Transverse colon (tissue), 4 donors: ENCODE data around the gene FOSL1. TPM values are rescaled to one million over a fixed set of nuclear protein-coding genes. Genes with fewer than 3 reads are reported as not detected.

Experiments used
- DNase-seq: peaks from one replicate; pipeline ENCODE4 v3.0.0-alpha.2; 2019
- H3K27ac ChIP-seq, 4 donors: fragments of 200-600 bp; sonication (generic); 2 replicates each; pipeline ENCODE4 v1.5.1; 2016 to 2018; ENCODE audit warnings: inconsistent platforms in 4 of 4
- H3K27me3 ChIP-seq: fragments of 200-600 bp; sonication (generic); 2 replicates; pipeline ENCODE4 v1.5.1; 2017; ENCODE audit warnings: inconsistent platforms
- H3K36me3 ChIP-seq, 4 donors: fragments of 200-600 bp; sonication (generic); 2 replicates each; pipeline ENCODE4 v1.5.1; 2017 to 2019; ENCODE audit warnings: inconsistent platforms in 4 of 4
- H3K4me1 ChIP-seq, 4 donors: fragments of 200-600 bp; sonication (generic); 2 replicates each; pipeline ENCODE4 v1.5.1; 2017 to 2020; ENCODE audit warnings: inconsistent platforms in 4 of 4
- H3K4me3 ChIP-seq, 4 donors: fragments of 200-600 bp; sonication (generic); 1 replicate in 1 of 4; 2 replicates in 3 of 4; pipeline versions ENCODE4 v1.5.1 to v1.6.1; 2017 to 2019; ENCODE audit warnings: inconsistent platforms in 4 of 4
- H3K9me3 ChIP-seq, 2 donors: fragments of 200-600 bp; sonication (generic); 2 replicates each; pipeline ENCODE4 v1.5.1; 2017 to 2019; ENCODE audit warnings: inconsistent platforms in 2 of 2
- EP300 ChIP-seq: sonication (generic); formaldehyde crosslinking; IDR thresholded peaks from one replicate; pipeline ENCODE4 v1.6.1; 2017; ENCODE audit warnings: antibody characterized with exemption, low read depth
- POLR2A ChIP-seq: fragments of 450-650 bp; IDR thresholded peaks from one replicate; pipeline ENCODE4 v1.6.1; 2016; ENCODE audit warnings: antibody characterized with exemption, mild to moderate bottlenecking, moderate library complexity
- POLR2AphosphoS5 ChIP-seq, 3 donors: sonication (generic); formaldehyde crosslinking; IDR thresholded peaks; one replicate each; pipeline ENCODE4 v1.6.1; 2016; ENCODE audit warnings: antibody characterized with exemption in 3 of 3
- WGBS, 2 donors: methylation state at CpG; one replicate each; pipeline ENCODE4 v1.1.5; 2018; ENCODE audit warnings: low coverage in 1 of 2; 5-methylcytosine and 5-hydroxymethylcytosine counted together
- in situ Hi-C, 4 donors: fragments of 200-750 bp; cut with MboI; loops; one replicate each; pipeline versions ENCODE4 v1.15.0 to v1.15.1; 2017; ENCODE audit warnings: low sequenced_read_pairs in 3 of 4, low pct_ligation_motif_present in 1 of 4, low pct_unique_long_range_greater_than_20kb in 1 of 4
- intact Hi-C: fragments of 100-400 bp; cut with DNase I; formaldehyde crosslinking; loops from one replicate; pipeline ENCODE4 v1.15.1; 2023; ENCODE audit warnings: low total_unique reads
- total RNA-seq, 4 donors: library from RNA; depleted of rRNA; stranded (reverse); fragments of >200 nt; gene quantifications; one replicate each; pipeline ENCODE4 v1.1.0, GENCODE V29; 2016
- TF ChIP-seq, protein P1 (sequence below), 5 experiments: fragments of 200-600 bp in 3 of 5; fragments of 450-650 bp in 2 of 5; sonication (generic) in 3 of 5; IDR thresholded peaks; 1 replicate in 2 of 5; 2 replicates in 3 of 5; pipeline ENCODE4 v1.5.1; 2016 to 2017; ENCODE audit warnings: antibody characterized with exemption in 5 of 5, inconsistent platforms in 3 of 5, mild to moderate bottlenecking in 2 of 5, moderate library complexity in 1 of 5

FOSL1 gene
- total RNA-seq = 10 to 100 TPM in 1 of 4 donors, 1 to 10 TPM in 1, not detected in 2; 1.2 to 11.6 TPM

DNA sequence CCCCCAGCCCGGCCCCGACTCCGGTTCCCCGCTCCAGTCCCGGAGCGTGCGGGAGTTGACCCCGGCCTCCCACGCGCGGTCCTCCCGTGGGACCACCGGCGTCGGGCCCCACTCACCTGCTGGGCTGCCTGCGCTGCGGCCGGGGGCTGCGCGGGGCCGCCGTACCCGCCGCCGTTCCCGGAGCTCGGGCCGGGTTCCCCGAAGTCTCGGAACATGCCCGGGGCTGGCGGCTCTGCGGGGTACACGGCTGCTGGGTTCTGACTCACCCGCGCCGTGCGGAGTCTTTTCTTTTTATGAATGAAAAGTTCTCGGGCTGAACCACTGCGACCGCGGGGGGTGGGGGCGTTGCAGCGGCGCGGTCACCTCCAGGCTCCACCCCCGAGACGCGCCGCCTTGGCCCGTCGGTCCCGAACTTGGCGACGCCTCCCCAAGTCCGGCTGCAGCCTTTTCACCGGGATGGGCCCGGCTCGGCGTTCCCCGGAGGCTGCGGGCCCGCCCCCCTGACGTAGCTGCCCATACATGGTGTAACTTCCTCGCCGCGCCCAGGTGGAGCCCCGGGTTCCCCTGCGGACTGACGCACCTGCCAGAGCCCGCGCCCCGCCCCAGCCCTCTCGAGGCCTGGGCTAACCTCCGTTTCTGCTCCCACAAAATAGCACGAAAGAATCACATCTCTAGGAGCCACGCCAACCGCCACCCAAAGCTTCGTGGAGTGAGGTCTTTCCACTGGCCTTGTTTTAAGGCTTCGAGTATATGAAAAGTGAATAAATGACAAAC lies at the start of gene FOSL1:
FOSL1 (minus strand) TSS at position 264 of the 774 bp plus-strand sequence; CDS start at position 215, 49 bp downstream.
- DNase-seq = peak; percentile 97
- intact Hi-C loops (no loop called here), in situ Hi-C loops (no loop called here)
- TF ChIP-seq, protein P1, sequence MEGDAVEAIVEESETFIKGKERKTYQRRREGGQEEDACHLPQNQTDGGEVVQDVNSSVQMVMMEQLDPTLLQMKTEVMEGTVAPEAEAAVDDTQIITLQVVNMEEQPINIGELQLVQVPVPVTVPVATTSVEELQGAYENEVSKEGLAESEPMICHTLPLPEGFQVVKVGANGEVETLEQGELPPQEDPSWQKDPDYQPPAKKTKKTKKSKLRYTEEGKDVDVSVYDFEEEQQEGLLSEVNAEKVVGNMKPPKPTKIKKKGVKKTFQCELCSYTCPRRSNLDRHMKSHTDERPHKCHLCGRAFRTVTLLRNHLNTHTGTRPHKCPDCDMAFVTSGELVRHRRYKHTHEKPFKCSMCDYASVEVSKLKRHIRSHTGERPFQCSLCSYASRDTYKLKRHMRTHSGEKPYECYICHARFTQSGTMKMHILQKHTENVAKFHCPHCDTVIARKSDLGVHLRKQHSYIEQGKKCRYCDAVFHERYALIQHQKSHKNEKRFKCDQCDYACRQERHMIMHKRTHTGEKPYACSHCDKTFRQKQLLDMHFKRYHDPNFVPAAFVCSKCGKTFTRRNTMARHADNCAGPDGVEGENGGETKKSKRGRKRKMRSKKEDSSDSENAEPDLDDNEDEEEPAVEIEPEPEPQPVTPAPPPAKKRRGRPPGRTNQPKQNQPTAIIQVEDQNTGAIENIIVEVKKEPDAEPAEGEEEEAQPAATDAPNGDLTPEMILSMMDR (IDR thresholded peaks at IDR 0.05) = peak in 1 of 5 experiments; percentile 7
- TF ChIP-seq EP300 = peak; percentile 21
- peak; percentile 58 for TF ChIP-seq POLR2A
- peak; percentile 52 to 77 (median 75) for TF ChIP-seq POLR2AphosphoS5 (IDR thresholded peaks at IDR 0.05)
- Histone ChIP-seq H3K4me3 (peak within 1 kb of the TSS; percentile 27 to 61 (median 52)), H3K9me3 (no peaks in the 10 kb centered on the region), H3K4me1 (peaks cover 6 to 22% (median 19%) of the 10 kb centered on the region in 4 donors), H3K27me3 (peaks cover 21% of the 10 kb centered on the region), H3K36me3 (no peaks in the 10 kb centered on the region), H3K27ac (peak within 1 kb of the TSS; percentile 56 to 78 (median 70))
- 3% methylated on average over 43 of the region's 80 CpGs; no CpG with 5 or more reads in 1 of the 2 donors for WGBS, 2 donors

DNA sequence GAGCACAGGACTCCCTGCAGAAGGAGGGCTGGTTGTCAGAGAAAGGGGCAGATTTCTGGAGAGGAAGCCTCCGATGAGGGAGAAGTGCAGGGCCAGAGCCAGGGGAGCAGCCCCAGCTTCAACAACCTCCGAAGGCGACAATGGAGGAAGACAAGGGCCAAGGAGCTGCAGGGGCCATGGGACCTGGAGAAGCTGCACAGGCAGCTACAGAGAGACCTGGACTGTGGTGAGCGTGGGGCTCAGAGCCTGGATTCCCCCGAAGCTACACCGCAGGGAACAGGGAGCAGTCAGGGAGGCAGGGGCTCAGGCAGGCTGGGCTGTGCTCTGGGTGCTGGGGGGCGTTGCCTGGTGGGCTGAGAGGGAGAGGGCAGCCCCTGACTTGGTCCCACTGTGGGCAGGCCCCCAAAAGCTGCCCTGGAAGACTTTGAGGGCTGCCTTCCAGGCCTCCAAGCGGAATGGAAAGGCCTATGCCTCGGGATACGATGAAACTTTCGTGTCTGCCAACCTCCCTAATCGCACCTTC lies 47.5 kb upstream of the FOSL1 start:
- H3K4me1 ChIP-seq = no peaks in the 10 kb centered on the region
- H3K27me3 ChIP-seq = no peaks in the 10 kb centered on the region
- no peak for DNase-seq
- in situ Hi-C loops (no loop called here), intact Hi-C loops (no loop called here)
- 60 to 88% methylated on average over 5 to 12 of the region's 12 CpGs for WGBS, 2 donors
- H3K9me3 ChIP-seq = no peaks in the 10 kb centered on the region
- H3K4me3 ChIP-seq = no peak overlapping the region
- H3K36me3 ChIP-seq = no peaks in the 10 kb centered on the region
- TF ChIP-seq EP300 = no peak
- TF ChIP-seq, protein P1 (IDR thresholded peaks at IDR 0.05) = no peak
- TF ChIP-seq POLR2A = no peak
- no peak for TF ChIP-seq POLR2AphosphoS5 (IDR thresholded peaks at IDR 0.05)
- H3K27ac ChIP-seq = no peak overlapping the region

- DNase-seq = no peak
- in situ Hi-C loops (no loop called here), intact Hi-C loops (no loop called here)
- no peaks in the 10 kb centered on the region for H3K9me3 ChIP-seq
- no peaks in the 10 kb centered on the region for H3K4me1 ChIP-seq
- 70% methylated on average over 13 of the region's 13 CpGs; no CpG with 5 or more reads in 1 of the 2 donors for WGBS, 2 donors
- no peak overlapping the region for H3K4me3 ChIP-seq
- TF ChIP-seq, protein P1 (IDR thresholded peaks at IDR 0.05) = no peak
- TF ChIP-seq POLR2A (no peak), POLR2AphosphoS5 (IDR thresholded peaks at IDR 0.05) (no peak), EP300 (no peak)
- H3K27ac ChIP-seq = no peak overlapping the region
- no peaks in the 10 kb centered on the region for H3K27me3 ChIP-seq
- H3K36me3 ChIP-seq = no peaks in the 10 kb centered on the region
These were observed 46.9 kb upstream of the FOSL1 start for GRCh38 chr11:65947133-65947532.

GRCh38 chr11:65946655-65947054 lies 46.5 kb upstream of the FOSL1 start:
- 70 to 100% methylated on average over 1 to 4 of the region's 4 CpGs for WGBS, 2 donors
- Histone ChIP-seq H3K27ac (no peak overlapping the region), H3K4me3 (no peak overlapping the region), H3K36me3 (no peaks in the 10 kb centered on the region), H3K27me3 (no peaks in the 10 kb centered on the region), H3K4me1 (no peaks in the 10 kb centered on the region), H3K9me3 (no peaks in the 10 kb centered on the region)
- intact Hi-C loops = no loop called here
- TF ChIP-seq, protein P1 (IDR thresholded peaks at IDR 0.05) = no peak
- TF ChIP-seq POLR2AphosphoS5 (IDR thresholded peaks at IDR 0.05) = no peak
- TF ChIP-seq EP300 = no peak
- in situ Hi-C loops = no loop called here
- DNase-seq = no peak
